Right lobe of liver (tissue), 4 donors: ENCODE results near the gene CASZ1.

Experiments
- CTCF ChIP-seq, 4 donors: fragments of 200-600 bp in 3 of 4; fragments of 450-650 bp in 1 of 4; IDR thresholded peaks; one replicate each; pipeline versions ENCODE4 v1.5.1 to v1.8.0; 2016 to 2022; ENCODE audit warnings: antibody characterized with exemption in 4 of 4, mild to moderate bottlenecking in 2 of 4
- POLR2A ChIP-seq: fragments of 450-650 bp; IDR thresholded peaks from one replicate; pipeline ENCODE4 v1.6.1; 2017; ENCODE audit warnings: antibody characterized with exemption, mild to moderate bottlenecking
- donor health status: DM: no; HTN: no; CAD: no.
- donor health status: DM: no; HTN: no; CAD: no.
- donor health status: DM: no; HTN: yes; CAD: no.

- TF ChIP-seq POLR2A (no peak), CTCF (IDR thresholded peaks at IDR 0.05) (no peak)
Measured at GRCh38 chr1:10601342-10602070, 194.9 kb downstream of the CASZ1 start.
